ENCODE measurements around the gene SSTR1.

Gene SSTR1

GRCh38 chr14:38203929-38204718 lies 3.6 kb upstream of the SSTR1 start:
- no peak for DNase-seq

DNA sequence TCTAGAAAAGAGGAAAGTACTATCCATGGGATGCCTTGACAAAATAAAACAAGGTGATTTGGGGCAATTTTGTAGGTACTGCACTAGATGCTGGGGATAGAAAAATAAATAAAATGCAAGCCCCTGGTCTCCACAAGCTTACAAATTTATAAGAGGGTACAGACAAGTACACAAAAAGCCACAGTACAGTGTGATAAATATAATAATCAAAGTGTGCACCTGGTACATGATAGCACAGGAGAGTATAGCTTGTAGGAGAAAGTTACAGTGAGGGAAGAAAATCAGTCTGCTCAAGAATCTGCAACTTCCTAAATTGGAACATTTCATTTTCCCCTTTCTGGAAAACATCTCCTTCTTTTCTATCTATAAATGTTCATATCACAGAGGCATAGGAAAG lies 3.0 kb upstream of the SSTR1 start:
- DNase-seq, result no peak

GRCh38 chr14:38205119-38205813 lies 2.4 kb upstream of the SSTR1 start:
- peak; percentile 23 to 28 for DNase-seq

DNA sequence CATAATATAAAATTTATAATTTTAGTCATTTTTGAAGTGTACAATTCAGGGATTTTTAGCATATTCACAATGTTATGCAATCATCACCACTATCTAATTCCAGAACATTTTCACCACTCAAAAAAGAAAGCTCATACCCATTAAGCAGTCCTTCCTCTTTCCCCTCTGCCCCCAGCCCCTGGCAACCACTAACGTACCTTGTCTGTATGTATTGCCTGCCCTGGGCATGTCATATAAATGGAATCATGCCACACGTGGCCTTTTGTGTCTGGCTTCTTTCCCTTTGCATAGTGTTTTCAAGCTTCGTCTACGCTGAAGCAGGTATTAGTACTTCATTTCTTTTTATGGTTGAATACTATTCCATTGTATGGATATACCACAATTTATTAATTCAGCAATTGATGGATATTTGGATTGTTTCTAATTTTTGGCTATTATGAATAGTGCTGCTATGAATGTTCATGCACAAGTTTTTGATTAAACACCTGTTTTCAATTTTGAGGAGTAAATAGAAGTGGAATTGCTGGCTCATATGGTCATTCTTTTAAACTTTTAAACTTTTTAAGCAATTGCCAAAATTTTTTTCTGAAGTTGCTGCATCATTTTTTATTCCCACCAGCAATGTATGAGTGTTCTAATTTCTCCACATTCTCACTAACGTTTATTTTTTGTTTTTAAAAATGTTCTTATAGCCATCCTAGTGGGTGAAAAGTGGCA lies 1.6 kb upstream of the SSTR1 start:
- no peak for DNase-seq

DNA sequence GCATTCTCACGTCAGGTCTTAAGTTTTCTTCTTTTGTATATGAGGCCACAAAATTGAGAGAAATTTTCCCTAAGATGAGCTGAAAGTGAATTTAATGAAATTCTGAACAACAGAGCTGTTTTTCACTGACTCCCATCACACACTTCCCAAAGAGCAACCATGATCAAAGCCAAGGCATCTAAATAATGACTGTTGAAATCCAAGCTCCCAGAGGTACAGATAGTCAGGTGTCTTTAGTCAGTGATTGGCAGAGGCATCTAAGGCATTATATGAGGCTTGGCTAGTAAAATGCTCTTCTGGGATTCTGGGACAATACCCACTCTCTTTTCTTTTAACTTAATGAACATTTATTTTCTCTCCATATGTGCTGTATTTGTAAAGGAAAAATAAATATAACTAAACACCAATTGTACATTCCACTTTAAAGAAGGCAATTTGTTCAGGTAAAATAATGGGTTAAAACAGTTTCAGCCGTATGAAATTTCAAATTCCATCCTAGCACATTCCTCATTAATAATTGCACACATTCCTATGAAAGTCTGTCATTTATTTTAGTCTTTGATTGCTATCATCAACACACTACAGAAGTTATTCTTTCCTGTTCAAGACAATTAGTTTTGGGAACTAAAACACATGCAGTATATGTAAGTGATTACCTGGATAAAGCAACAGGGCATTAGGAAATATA lies 871 bp upstream of the SSTR1 start:
- DNase-seq, result no peak

- no peak for DNase-seq
Observed at GRCh38 chr14:38207377-38207735, 348 bp upstream of the SSTR1 start.

DNA sequence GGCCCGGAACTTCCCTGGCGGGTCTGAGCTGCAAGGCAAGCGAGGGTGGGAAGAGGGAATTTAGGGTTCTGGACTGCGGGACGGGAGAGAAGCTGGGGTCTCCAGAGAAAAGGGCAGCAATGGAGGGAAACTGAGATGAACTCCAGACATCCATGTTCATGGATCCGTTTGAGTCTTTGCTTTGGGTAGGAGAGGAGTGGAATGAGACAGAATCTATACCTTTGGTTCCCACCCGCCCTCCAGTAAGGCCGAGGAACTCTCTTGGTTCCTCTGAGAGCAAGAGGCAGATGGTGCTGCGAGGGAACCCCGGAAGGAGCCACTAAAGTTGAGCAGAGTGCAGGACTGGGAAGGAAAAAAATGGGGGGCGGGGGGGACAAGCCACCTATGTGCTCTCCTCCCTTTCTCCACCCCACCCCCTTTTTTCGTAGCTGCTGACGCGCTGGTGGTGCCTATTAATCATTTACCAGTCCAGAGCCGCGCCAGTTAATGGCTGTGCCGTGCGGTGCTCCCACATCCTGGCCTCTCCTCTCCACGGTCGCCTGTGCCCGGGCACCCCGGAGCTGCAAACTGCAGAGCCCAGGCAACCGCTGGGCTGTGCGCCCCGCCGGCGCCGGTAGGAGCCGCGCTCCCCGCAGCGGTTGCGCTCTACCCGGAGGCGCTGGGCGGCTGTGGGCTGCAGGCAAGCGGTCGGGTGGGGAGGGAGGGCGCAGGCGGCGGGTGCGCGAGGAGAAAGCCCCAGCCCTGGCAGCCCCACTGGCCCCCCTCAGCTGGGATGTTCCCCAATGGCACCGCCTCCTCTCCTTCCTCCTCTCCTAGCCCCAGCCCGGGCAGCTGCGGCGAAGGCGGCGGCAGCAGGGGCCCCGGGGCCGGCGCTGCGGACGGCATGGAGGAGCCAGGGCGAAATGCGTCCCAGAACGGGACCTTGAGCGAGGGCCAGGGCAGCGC lies 1.2 kb downstream of the SSTR1 start:
- peak; percentile 38 to 87 for DNase-seq

DNA sequence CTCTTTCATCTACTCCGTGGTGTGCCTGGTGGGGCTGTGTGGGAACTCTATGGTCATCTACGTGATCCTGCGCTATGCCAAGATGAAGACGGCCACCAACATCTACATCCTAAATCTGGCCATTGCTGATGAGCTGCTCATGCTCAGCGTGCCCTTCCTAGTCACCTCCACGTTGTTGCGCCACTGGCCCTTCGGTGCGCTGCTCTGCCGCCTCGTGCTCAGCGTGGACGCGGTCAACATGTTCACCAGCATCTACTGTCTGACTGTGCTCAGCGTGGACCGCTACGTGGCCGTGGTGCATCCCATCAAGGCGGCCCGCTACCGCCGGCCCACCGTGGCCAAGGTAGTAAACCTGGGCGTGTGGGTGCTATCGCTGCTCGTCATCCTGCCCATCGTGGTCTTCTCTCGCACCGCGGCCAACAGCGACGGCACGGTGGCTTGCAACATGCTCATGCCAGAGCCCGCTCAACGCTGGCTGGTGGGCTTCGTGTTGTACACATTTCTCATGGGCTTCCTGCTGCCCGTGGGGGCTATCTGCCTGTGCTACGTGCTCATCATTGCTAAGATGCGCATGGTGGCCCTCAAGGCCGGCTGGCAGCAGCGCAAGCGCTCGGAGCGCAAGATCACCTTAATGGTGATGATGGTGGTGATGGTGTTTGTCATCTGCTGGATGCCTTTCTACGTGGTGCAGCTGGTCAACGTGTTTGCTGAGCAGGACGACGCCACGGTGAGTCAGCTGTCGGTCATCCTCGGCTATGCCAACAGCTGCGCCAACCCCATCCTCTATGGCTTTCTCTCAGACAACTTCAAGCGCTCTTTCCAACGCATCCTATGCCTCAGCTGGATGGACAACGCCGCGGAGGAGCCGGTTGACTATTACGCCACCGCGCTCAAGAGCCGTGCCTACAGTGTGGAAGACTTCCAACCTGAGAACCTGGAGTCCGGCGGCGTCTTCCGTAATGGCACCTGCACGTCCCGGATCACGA lies 2.2 kb downstream of the SSTR1 start:
- no peak for DNase-seq

DNA sequence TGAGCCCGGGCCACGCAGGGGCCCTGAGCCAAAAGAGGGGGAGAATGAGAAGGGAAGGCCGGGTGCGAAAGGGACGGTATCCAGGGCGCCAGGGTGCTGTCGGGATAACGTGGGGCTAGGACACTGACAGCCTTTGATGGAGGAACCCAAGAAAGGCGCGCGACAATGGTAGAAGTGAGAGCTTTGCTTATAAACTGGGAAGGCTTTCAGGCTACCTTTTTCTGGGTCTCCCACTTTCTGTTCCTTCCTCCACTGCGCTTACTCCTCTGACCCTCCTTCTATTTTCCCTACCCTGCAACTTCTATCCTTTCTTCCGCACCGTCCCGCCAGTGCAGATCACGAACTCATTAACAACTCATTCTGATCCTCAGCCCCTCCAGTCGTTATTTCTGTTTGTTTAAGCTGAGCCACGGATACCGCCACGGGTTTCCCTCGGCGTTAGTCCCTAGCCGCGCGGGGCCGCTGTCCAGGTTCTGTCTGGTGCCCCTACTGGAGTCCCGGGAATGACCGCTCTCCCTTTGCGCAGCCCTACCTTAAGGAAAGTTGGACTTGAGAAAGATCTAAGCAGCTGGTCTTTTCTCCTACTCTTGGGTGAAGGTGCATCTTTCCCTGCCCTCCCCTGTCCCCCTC lies 3.0 kb downstream of the SSTR1 start:
- DNase-seq, result peak in 1 of 2 experiments; percentile 26

DNA sequence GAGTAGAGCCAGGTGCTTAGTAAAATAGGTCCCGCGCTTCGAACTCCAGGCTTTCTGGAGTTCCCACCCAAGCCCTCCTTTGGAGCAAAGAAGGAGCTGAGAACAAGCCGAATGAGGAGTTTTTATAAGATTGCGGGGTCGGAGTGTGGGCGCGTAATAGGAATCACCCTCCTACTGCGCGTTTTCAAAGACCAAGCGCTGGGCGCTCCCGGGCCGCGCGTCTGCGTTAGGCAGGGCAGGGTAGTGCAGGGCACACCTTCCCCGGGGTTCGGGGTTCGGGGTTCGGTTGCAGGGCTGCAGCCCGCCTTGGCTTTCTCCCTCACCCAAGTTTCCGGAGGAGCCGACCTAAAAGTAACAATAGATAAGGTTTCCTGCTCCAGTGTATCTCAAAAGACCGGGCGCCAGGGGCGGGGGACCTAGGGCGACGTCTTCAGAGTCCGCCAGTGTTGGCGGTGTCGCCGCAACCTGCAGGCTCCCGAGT lies 3.6 kb downstream of the SSTR1 start:
- DNase-seq, result no peak

- DNase-seq, result no peak
Observed at GRCh38 chr14:38212111-38212510, 4.4 kb downstream of the SSTR1 start.

DNA sequence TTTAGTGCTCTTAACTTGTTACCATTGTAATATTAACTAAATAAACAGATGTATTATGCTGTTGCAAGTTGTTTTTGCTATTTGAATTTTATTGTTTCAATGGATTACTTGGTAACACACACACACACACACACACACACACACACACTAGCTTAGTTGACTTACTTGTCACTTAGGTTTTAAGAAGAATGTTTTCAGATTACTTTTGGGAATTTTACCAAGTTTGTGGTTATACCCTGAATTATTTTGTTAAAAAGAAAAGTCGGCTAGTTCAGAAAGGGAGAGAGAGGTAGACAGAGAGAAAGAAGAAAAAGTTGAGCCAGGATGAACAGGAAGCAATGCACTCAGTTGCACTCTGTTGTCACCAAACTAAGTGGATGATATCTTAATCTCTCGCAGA lies 5.3 kb downstream of the SSTR1 start:
- no peak for DNase-seq

GRCh38 chr14:38217553-38217952 lies 9.8 kb downstream of the SSTR1 start:
- DNase-seq, result no peak

GRCh38 chr14:38221077-38221476 lies 13.4 kb downstream of the SSTR1 start:
- DNase-seq, result no peak

DNA sequence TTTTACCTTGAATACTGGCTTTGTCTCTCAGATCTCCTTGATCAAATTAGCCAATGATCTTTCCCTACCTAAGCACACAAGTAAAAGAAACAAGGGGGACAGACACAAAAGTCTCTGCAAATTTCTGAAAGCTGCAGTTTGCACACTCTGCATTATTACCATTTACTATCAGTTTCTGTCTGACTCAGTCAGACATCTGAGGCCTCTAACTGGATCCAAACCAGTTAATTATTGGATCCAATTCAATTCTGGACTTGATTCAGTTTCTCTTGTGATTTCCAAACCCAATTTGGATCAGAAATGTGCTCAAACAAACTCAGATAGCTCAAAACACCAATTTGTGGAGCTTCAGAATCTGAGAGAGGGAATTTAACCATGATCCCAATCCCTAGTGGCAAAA lies 16.6 kb downstream of the SSTR1 start:
- DNase-seq, result no peak

- no peak for DNase-seq
Observed at GRCh38 chr14:38225946-38226345, 18.2 kb downstream of the SSTR1 start.

DNA sequence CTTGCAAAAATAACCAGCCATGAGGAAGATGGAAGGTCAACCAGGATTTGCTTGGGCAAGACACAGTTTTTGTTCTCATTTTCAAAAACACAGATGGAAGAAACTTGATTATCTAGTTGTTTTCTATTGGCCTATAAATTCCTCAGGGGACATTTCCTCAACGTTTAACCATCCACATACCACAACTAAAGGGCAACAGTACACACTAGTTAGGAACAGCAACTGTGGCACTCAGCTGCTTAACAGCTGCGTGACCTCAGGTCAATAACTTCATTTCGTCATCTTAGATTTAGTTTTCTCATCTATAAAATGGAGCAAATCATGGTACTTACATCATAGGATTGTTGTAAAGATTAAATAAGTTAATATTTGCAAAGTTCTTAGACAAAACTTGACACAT lies 18.7 kb downstream of the SSTR1 start:
- no peak for DNase-seq

GRCh38 chr14:38233218-38233617 lies 25.5 kb downstream of the SSTR1 start:
- DNase-seq, result no peak

DNA sequence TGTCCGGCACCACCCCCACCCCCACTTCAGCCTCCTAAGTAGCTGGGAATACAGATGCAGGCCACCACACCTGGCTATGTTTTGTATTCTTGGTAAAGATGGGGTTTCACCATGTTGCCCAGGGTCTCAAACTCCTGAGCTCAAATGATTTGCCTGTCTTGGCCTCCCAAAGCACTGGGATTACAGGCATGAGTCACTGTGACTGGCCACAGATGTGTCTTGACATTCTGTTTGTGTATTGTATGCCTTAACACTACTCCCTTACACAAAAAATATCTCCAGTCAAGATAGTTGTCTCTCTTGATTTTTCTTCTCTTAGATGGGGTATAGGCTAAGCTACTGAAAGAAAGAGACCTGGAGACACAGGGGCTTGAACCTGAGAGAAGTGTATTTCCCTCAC lies 30.6 kb downstream of the SSTR1 start:
- DNase-seq, result no peak

DNA sequence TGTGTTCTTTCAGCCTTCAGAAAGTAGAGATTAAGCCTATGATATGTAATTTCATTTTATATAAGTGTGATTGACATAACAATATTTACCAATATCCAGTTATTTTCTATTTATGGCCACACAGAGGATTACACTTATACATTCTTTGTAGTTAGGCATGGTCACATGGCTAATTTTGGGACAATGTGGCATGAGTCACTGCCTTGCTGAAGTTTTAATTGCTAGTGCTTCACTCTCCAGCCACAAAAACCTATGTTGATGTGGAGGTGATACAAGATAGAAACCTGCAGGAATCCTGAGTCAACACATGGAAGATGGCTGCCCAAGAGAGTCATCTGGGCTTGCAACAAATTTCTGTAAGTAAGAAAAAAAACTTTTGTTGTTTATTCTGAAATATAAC lies 31.2 kb downstream of the SSTR1 start:
- no peak for DNase-seq
